GM21786 (cell line): ENCODE results near the gene RIN3.
"Not testable (repeated sequence)": the region's sequence is repeated elsewhere in the genome, so short reads cannot be mapped to it uniquely, and the experiment has no call there.

ENCODE experiments used
- ATAC-seq: cut with Tn5 transposase; IDR thresholded peaks from one replicate; pipeline ENCODE4 v1.9.1; 2021; ENCODE audit not compliant: unreplicated experiment

The RIN3 gene

DNA sequence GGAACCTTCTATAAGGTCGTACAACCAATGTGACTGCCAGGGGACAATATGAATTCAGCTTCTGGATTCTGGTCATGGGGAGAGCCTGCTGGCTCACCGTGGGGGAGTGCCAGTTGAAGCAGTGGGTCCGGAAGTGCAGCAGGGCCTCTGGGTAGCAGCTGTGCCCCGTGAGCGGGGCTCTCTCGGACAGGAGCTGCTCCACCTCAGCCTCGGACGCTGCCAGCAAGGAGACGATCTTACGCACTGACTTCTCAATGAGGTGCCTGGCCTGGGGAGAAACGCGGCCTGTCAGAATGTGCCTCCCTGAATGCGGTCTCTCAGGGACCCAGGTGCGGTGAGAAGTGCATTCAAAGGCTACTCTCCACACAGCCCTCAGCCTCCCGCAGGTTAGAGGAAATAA is 192.8 kb downstream of the RIN3 start:
- no peak for ATAC-seq

DNA sequence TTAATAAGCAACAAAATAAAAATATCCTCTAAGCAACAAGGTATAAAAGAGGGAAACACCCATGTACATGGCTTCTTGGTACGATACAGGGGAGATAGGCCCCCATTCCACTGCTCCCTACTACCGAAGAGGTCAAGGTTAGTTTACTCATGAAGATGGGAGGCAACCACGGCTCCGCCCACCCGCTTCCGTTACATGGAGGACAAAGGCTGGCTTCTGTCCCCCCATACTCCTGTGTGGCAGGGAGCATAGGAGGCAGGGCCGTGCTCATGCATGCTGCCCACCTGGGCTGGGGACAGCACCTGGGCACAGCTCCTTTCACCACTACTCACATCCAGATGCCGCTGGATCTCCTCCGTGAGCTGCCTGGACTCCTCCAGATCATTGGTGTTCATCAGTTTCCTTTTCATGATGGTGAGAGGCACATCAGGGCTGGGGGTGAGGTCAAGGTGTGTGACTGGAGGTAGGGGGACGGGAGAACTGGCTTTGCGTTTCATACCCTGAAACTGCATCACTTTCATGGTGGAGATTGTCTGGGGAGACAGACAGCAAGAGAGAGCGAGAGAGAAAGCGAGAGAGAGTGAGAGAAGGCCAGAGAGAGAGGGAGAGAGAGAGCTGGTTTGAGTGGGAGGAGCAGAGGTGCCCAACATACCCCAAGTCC is 195.9 kb downstream of the RIN3 start:
- ATAC-seq: no peak

DNA sequence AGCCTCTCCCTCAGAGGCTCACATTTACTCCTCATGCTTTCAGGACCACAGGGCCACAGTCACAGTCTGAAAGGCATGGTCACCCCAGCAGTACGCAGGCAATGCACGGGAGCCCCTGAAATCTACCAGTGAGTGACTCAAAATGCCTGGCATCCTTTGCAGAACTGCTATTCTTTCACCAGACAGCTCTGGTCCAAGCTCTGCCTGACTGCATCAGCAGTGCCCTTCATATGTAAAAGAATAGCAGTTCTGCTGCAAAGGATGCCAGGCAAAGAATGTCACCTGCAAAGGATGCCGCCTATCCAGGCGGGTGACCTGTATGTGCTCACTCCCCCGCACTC is 196.4 kb downstream of the RIN3 start:
- ATAC-seq: no peak

DNA sequence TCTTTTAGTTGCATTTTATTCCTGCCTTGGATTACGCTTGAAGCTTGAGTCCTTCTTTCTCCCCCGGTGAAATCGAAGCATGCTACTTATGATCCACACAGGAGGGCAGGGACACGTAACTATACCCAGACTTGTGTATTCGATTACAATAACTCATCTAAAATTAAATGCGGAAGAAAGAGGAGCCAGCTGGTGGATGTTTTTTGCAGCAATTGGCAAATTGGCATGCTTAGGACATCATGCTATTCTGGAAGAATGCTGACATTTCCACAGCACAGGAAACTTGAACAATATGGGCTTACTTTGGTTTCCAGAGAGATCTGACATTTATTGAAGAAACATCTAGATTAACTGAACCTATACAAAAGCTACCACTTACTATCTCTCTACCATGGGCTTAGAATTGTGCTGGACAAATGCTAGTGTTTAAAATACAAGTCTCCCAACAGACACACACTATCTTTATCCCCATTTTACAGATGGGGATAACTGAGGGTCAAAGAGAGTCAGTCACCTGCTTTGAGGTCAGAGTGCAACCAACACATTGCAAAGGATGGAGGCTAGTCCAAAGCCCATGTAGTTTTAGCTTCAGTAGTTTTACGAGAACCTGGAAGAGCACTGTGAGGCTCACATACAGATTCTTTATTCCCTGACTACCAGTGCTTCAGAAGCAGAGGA is 198.5 kb downstream of the RIN3 start:
- no peak for ATAC-seq

DNA sequence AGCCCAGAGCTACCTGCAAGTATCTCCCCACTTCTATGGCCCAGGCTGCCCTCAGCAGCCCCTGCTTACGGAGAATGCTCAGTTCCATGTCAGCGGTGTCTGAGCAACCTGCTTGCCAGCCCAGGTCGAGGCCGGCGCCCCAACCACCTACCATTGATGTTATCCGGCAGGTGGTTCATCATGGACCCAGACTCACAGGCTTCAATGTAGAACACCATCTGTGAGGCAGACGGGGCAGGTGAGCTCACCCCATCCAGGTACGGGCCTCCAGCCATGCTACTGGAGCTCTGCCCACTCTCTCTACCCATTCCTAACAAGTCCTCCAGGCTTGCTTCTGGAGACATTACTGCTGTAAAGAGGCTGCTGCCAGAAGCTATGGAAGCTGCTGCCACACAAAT is 199.1 kb downstream of the RIN3 start:
- no peak for ATAC-seq

DNA sequence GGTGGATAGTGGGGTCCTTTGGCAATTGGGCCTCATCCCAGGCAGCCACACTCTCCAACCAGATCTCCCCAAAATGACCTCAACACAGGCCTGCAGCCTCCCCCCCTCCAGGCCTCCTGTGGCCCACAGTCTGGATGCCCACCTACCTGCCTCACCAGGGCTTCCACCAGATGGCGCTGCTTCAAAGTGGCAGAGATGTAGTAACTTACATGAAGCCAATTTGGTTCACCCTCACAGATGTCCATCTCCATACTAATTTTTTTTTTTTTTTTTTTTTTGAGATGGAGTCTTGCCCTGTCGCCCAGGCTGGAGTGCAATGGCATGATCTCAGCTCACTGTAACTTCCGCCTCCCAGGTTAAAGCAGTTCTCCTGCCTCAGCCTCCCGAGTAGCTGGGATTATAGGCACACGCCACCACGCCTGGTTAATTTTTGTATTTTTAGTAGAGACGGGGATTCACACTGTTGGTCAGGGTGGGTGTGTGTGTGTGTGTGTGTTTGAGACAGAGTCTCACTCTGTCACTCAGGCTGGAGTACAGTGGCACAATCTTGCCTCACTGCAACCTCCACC is 201.2 kb downstream of the RIN3 start:
- ATAC-seq: not testable (repeated sequence)

DNA sequence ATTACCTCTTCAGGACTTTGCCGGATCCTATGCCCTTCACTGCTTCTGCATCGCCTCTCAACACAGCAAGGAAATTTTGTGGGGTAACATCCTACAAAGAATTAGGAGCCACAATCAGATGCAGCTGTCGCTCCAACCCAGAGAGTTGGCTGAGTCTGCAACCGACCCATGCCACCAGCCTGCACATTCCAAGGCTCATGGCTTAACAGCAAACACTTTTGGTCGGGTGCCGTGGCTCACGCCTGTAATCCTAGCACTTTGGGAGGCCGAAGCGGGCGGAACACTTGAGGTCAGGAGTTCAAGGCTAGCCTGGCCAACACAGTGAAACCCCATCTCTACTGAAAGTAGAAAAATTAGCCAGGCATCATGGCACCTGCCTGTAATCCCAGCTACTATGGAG is 202.6 kb downstream of the RIN3 start:
- ATAC-seq: no peak

DNA sequence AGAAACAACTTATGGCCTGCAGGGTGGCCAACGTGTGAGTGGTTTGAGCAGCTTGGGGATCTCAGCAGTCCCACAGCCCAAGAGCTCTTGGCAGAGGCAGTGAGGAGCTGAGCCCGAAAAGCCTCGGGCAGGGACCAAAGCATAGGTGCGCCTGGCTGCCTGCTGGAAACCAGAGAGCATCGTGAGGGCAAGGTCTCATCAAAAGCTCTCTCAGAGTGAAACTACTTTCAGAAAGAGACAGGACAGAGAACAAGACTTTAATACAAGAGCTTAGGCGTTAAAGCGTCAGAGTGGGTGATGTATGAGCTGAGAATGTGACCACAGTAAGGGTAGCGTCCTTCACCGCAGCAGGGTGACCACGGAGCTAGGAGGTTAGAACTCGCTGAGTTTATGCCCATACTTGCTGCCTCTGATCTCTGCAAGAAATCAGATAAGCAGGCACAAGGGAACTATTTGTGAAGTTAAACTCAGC is 204.0 kb downstream of the RIN3 start:
- ATAC-seq: no peak

DNA sequence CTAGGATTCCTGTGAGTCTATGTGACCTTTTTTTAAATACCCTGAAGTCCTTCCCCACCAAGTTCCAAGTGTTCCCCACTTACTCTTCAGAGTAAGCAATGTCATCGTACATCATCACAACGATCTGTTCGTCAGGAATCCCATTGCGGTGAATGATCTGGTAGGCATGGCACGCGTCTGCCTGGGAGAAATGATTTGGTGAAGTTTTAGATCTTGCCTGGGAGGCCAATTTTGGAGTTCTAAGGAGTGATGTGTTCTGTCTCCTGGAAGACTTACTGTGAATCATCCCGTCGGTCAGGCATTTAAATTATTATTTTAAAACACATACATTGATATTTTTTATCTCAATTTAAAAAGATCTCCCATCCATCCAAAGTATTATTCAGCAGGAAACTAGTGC is 205.1 kb downstream of the RIN3 start:
- ATAC-seq: no peak

DNA sequence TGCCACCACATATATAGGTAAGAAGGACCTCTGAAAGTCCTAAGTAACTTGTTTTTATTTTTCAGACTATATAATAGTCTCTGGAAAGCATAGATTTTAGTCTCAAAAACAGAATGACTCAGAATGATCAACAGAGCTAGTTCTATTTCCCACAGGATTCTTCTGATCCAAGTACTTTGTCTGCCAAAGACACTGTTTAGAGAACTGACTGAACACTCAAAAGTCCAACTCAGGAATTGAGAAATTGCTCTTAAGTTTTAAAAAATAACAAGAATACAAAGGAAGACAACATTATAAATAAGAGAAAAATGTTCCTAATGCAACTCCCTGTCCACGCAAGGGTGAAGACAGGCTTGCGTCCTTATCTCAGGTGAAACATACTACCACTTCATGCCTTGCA is 205.8 kb downstream of the RIN3 start:
- ATAC-seq: no peak

DNA sequence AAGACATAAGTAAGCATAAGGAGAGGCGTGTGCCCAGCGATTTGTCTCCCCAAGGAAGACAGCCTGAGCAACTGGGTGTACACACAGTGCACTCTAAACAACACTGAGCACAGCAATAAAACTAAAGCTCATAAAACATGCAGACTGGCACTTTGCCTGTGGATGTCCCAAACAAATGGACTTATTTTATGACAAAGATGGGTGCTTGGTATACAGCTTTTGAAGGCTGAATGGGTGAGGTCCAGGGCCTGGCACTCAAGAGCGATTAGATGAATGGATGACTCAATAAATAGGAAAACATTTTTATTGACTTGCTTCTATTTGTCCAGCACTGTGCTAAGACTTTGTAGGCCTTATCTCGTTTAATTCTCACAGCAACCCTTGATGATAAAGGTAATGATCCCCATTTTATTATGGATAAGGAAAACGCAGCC is 206.3 kb downstream of the RIN3 start:
- ATAC-seq: no peak

DNA sequence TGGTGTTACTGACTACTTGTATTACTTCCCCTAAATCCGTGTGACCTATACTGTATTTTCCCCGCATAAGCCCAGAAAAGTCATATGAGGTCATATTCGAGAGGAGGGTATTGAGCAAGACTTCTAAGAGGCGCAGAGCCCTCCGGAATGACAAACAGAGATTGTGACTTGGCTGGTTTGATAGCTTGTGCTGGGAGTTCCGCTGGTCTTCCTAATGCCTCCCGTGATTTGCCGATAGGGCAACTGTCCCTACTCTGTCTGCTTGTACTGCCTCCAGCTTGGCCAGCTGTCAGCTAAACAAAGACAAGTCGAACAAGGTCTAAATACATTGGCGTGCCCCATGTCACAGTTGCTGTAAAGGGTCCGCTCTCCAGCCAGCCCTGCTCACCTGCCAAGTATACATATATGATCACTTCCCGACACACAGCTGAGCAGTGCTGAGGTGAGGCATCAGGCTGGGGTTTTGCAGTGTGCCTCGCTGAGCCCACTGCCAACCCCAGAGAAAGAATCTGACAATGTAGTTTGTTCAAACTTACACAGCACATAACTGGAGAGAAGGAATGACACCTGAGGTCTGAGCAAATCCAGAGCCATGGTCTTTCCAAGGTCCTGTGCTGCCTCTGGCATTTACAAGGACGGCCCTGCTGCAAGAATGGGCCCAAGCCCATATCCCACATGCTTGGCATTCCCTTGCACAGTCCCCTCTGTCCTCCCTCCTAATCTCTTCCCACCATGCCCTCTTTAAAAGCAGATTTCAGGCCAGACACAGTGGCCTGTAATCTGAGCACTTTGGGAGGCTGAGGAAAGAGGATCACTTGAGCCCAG is 211.1 kb downstream of the RIN3 start:
- ATAC-seq: no peak

DNA sequence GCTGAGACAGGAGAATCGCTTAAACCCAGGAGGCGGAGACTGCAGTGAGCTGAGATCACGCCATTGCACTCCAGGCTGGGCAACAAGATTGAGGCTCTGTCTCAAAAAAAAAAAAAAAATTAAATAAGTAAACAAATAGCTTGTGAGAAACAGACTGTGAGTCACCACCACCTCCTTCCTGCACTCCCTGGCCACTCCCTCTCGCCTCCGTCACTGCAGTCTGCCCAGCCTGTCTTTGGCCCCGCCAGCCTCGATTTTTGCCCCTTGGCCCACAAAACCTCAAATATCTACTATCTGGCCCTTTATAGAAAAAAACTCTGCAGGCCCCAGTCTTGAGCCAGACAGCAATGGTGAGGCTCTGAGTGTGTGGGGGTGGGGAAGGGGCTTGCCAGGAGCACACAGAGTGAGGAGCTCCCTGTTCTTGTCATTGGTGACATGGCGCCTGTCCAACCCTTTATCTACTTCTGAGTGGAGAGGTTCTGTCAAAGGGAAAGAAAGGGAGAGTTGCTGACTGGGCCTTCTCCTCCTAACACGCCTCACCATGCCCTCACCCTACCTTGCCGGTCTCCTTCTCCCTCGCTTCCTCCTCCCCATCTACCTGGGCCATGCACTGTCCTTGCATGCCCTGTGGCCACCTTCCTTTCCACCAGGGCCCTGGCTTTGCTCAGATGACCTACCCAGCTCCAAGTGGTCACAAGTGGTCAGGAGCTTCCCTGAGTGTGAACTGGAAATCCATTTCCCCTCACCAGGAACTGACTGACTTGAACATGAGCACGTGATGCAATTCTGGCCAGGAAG is 212.8 kb downstream of the RIN3 start:
- no peak for ATAC-seq

DNA sequence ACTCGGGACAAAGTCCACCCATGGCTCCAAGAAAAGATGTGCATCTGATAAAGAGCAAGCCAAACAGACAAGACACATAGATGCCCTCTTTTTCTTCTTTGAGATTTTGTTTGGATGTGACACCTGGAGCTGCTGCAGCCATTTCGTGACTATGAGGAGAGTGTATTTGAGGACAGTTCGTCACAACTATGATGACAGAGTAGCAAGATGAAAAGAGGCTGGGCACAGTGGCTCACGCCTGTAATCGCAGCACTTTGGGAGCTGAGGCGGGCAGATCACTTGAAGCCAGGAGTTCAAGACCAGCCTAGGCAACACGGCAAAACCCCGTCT is 213.3 kb downstream of the RIN3 start:
- ATAC-seq: no peak

DNA sequence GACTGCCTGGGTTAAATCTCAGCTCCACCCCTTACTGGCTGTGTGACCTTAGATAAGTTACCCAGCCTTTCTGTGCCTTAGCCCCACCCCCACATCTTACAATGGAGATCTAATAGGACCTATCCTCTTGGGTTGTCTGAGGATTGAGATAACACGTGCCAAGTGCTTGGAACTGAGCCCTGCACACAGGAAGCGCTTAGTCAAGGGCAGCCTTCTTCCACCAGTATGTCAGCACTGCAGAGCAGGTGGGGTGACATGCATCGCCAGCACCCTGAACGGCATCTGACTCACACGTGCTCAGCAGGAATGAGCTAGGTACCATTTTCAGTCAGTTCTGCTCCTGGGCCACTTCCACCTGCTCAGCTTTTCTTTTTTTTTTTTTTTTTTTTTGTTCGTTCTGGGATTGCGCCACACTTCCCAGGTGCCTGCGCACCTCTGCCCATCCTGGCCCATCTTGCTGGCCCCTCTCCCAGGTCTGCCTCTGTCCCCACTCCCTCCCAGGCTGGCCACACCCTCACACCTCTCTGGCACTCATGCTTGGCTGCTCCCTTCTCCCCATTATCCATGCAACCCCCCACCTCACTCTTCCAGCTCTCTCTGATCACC is 215.3 kb downstream of the RIN3 start:
- peak; percentile 54 for ATAC-seq

DNA sequence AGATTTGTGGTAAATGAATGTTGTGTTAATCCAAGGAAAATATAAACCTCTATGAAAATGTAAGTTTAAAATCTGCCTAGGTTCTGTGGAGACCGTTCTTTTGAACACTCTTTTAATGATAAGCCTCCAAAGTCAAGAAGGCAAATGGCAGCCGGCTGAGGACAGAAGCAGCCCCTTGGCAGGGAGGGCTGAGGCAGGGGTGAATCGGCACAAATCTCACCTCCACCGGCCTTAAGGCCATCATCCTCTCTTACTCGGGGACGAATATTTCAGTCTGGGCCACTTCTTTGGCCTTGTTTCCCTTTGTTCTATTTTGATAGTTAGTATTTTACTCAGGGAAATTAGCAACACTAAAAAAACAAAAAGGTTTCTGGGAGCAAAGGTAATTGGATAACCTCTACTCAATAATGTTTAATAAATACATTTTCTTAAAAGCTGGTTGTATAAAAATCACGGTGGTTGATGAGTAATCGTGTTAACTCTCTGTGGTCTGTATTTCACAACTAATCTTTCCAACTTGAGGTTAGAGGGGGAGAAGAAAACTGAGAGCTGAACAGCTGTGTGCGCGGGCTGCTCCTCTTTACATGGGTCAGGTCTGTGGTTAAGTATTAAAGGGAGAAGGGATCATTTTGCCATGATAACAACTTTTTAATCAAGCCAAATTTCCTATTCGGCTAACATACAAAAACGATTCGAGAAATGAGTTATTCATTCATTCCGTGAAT is 216.2 kb downstream of the RIN3 start:
- peak; percentile 82 for ATAC-seq

DNA sequence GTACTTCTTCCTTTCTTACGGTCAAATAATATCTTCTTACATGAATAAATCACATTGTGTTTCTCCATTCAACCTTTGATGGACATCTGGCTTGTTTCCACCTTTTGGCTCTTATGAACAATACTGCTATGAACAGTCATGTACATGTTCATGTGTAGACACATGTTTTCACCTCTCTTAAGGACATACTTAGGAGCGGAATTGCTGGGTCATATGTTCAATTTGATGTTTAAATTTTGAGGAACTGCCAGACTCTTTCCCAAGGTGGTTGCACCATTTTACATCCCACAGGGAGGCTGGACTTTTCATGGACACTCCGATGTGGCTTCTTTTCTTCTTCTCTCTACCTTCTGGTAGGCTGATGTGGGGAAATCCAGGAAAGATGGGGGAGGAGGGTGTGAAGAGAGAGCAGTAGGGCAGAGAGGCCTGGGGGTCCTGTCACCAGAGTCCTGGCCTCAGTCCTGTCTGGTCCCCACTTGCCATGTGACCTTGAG is 218.1 kb downstream of the RIN3 start:
- ATAC-seq: no peak

DNA sequence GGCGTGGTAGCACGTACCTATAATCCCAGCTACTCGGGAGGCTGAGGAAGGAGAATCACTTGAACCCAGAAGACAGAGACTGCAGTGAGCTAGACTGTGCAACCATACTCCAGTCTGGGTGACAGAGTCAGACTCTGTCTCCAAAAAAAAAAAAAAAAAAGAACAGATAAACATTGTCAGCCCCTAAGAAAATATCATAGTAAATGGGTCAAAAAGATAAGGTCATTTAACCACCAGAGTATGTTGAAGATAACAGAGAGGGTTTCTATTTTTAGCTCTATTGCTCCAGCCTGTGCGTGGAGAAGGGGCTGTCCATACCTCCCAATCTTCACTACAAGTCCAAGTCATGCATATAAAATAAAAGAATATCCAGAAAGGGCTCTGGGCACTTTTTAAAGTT is 219.4 kb downstream of the RIN3 start:
- ATAC-seq: no peak

DNA sequence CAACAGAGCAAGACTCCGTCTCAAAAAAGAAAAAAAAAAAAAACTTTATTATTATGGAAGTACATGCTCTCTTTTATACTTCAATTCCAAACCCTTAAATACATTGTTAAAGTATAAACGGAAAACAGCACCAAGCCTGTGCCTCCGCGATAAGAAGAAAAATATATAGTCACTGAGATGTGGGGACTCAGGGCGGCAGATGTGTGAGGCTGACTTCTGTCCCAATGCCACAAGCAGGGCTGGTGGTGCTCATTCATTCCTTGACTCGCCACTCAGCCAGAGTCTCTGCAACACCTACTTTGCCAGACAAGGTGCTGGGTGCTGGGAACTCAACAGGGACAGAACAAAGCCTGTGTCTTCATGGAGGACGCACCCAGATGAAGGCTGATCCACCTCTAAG is 221.0 kb downstream of the RIN3 start:
- no peak for ATAC-seq

DNA sequence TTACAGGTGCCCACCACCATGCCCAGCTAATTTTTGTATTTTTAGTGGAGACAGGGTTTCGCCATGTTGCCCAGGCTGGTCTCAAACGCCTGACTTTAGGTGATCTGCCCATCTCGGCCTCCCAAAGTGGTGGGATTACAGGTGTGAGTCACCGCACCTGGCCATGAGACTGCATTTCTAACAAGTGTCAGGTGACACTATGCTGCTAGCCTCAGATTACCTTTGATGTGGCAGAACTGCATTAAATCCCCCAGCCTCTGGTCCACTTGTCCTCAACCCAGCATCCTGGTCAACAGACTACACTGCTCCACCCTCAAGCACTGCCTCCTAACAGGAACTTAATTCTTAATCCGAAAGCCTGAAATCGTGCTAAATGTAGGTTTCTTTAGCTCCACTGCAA is 221.8 kb downstream of the RIN3 start:
- ATAC-seq: no peak
